Stimulated activated CD8-positive, alpha-beta memory T cell treated with anti-CD3 and anti-CD28 coated beads, Interleukin-4, amount 100 ng/mL, for 24 hours (primary cell): ENCODE results near the gene MCM5.

Experiments
- DNase-seq: peaks from one replicate; pipeline ENCODE4 v3.0.0-alpha.2; 2020; ENCODE audit warnings: low read depth

The MCM5 gene

DNA sequence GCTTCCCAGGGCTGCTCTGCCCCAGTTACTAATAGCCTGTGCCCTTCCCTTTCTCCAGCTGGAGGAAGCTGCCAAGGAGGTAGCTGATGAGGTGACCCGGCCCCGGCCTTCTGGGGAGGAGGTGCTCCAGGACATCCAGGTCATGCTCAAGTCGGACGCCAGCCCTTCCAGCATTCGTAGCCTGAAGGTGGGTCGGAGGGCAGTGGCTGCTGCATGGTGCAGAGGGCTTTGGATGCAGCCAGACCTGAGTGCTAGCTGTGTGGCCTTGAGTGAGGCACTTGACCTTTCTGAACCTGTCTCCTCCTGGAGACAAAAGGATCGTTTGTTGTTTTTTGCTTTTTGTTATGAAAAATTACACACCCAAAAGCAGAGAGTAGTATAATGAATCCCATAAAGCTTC is 3.4 kb downstream of the MCM5 start:
- no peak for DNase-seq

- no peak for DNase-seq
Observed at GRCh38 chr22:35404176-35404575, 4.2 kb downstream of the MCM5 start.

DNA sequence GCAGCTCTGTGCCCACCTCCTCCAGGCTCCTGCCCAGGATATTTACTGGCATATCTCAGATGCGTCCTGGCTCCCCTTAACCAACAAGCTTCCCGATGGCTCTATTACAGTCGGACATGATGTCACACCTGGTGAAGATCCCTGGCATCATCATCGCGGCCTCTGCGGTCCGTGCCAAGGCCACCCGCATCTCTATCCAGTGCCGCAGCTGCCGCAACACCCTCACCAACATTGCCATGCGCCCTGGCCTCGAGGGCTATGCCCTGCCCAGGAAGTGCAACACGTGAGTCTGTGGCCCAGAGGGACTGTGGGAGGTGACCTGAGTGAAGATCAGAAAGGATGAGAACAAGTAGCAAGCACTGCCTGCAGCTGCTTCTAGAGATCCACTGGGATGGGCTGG is 6.5 kb downstream of the MCM5 start:
- DNase-seq = no peak

- no peak for DNase-seq
Observed at GRCh38 chr22:35407362-35407761, 7.4 kb downstream of the MCM5 start.

GRCh38 chr22:35409783-35410662 is 10.1 kb downstream of the MCM5 start:
- DNase-seq = no peak

GRCh38 chr22:35410663-35411034 is 10.7 kb downstream of the MCM5 start:
- DNase-seq = no peak

DNA sequence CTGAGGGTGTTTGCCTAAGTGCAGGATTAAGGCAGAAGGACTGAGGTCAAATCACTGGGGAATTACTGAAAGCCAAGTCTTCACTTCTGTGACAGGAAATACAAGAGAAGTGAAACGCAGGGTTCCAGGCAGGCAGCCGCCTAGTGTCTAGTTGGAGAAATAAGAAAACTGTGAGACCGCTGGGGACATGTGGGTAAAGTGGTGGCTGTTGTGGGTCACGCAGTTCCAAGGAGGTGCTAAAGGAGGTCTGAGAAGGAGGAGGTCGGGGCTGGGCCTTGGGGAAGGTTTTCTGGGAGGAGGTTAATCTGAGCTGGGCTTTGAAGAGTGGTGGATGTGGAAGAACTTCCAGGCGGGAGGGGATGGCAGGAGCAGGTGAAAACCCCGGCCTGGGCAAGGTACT is 11.2 kb downstream of the MCM5 start:
- no peak for DNase-seq

DNA sequence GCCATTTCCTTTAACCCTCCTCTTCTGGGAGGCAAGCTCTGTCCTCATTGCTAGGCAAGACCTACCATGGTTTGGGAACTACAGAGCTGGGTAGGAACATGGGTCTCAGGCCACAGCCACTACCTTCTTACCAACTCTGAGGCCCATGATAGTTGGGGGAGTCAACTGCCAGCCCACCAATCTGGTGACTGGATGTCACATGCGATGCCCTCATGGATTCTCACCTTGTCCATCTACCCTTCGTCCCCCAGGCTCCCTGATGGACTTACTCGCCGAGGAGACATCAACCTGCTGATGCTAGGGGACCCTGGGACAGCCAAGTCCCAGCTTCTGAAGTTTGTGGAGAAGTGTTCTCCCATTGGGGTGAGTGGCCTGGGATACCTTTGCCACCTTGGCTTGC is 13.7 kb downstream of the MCM5 start:
- DNase-seq = no peak

- no peak for DNase-seq
Observed at GRCh38 chr22:35417606-35418005, 17.7 kb downstream of the MCM5 start.

DNA sequence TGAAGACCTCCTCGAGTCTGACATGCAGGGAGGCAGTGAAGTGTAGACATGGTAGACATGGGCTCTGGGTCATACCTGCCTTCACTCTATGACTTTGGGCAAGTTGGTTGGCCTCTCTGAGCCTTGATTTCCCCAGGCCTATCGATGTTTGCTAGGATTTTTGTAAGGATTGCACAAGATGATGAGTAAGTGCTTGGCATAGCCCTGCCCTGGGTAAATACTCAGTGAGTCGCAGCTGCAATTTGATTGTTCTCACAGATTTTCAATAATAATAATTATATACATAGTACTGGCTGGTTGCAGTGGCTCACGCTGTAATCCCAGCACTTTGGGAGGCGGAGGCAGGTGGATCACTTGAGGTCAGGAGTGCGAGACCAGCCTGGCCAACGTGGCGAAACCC is 18.1 kb downstream of the MCM5 start:
- no peak for DNase-seq

- no peak for DNase-seq
Observed at GRCh38 chr22:35418731-35419130, 18.8 kb downstream of the MCM5 start.

DNA sequence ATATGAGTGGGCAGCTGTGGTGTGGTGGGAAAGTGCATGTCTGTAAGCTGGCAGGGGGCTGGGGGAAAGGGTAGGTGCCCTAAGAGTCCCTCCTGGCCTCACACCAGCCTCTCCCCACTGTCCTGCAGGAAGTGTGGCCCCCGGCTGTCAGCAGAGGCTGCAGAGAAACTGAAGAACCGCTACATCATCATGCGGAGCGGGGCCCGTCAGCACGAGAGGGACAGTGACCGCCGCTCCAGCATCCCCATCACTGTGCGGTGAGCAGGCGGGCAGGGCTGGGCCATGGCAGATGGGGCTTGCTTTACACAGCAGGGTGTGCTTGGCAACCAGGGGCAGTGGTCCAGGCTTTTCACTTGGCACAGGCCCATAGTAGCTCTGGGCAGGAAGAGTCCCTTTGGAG is 19.8 kb downstream of the MCM5 start:
- no peak for DNase-seq

DNA sequence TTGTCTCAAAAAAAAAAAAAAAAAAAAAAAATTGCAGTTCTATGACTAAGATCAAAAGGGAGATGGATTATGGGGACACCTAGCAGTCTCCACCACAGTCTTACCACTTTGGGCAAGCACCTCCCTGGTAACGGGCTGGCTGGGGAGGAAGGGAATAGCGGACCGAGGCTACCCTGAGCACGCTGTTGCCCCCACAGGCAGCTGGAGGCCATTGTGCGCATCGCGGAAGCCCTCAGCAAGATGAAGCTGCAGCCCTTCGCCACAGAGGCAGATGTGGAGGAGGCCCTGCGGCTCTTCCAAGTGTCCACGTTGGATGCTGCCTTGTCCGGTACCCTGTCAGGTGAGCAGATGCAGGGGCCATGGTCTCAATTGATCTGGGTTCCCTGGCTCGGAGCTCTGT is 21.2 kb downstream of the MCM5 start:
- no peak for DNase-seq

- no peak for DNase-seq
Observed at GRCh38 chr22:35422145-35422544, 22.2 kb downstream of the MCM5 start.

DNA sequence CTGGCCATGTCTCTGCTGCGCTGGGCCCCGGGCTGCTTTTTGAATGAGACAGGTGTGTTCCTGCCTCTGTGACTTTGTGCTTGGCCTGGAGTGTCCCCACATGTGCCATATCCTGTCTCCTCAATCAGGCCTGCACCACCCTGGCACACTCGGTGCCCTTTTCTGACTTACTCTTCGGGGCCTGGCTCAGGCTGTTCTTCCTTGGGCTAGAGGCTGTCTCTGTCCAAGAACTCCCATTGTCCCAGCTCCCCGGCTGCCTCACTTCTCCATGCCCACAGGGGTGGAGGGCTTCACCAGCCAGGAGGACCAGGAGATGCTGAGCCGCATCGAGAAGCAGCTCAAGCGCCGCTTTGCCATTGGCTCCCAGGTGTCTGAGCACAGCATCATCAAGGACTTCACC is 23.0 kb downstream of the MCM5 start:
- no peak for DNase-seq

GRCh38 chr22:35424081-35424480 is 24.1 kb downstream of the MCM5 start:
- DNase-seq = no peak

DNA sequence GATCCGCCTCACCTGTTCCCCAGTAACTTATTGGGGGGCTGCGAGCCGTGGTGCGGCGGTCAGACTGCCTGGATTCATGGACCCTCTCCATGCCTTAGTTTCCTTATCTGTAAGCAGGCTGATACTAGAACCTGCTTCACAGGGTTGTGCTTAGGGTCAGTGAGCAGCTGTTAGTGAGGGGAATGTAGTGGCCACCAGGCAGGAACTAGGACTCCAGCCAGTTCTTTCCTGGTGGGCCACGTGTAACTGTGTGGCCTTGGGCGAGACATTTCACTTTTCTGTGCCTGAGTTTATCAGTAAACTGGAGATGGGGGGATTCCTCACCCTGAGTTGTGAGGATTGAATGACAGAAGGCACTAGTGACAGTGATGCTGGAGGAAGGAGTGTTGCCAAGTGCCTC is 24.8 kb downstream of the MCM5 start:
- no peak for DNase-seq

GRCh38 chr22:35425546-35425945 is 25.6 kb downstream of the MCM5 start:
- DNase-seq = no peak

- no peak for DNase-seq
Observed at GRCh38 chr22:35425971-35426800, 26.2 kb downstream of the MCM5 start.

DNA sequence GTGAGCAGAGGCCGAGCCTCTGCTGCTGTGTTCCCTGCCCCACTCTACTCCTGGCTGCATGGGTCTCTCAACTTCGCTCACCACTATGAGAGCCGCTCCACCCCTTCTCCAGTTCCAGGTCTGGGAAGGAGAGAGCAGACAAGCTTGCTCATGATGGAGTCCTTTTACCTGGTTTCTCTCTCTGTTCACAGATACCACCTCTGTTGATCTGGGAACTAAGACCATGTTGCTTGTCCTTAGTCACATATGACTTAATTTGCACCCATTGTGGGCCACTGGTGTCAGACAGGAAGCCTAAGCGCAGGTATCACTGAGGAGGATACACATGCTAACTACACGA is 26.8 kb downstream of the MCM5 start:
- no peak for DNase-seq

DNA sequence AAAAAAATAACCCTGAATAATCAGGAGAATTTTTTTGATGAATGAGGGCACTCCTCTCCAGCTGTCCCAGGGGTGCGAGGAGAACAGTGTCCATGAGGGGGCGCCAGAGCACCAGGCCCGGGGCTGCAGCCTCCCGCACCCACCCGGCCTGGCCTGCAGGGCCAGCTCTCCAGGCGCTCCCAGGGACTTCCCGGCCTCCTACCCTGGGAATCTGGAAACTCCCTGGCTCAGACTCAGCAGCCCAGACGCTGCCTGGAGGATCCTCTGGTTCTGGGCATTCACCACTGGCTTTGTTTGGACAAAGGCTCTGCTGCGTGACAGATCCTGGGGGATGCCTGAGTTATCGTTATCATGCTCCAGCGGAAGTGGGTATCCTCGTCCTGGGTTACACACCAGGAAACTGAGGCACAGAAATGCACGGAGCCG is 31.0 kb downstream of the MCM5 start:
- DNase-seq = peak; percentile 57

GRCh38 chr22:35431483-35432227 is 31.7 kb downstream of the MCM5 start:
- no peak for DNase-seq
